Measurements from ENCODE around the gene GALK1. TPM values are rescaled to one million over a fixed set of nuclear protein-coding genes. Genes with fewer than 3 reads are reported as not detected.
"Not testable (repeated sequence)": the region's sequence is repeated elsewhere in the genome, so short reads cannot be mapped to it uniquely, and the experiment has no call there.

The GALK1 gene
- total RNA-seq: 10 to 100 TPM; 33.2 to 33.6 TPM

DNA sequence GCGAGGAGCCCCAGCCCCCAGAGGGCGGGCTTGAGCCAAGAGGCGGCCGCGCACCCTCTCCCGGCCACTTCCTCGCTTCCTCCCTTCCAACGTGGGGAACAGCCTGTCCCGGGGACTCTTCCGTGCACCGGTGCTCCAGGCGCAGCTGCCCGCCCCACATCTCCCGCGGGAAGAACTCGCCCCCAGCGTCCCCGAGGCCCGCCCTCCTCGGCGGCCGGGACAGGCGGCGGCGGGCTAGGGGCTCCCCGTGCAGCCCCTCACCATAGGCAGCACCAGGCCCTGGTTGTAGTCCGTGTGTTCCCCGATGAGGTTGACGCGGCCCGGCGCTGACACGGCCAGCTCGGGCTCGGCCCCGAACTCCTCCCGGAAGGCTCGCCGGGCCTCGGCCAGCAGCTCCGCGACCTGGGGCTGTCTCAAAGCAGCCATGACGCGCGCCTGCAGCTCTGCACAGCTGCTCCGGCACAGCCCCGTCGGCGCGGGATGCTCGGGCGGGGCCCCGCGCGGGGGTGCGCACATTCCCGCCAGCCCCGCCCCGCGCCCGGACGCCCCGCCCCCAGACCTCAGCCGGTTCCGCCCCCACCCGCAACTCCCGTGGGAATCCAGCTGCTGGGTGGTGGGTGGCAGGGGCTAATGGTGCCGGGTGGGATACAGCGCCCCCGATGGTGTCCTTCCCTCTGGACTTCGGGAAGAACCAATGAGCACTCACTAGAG is at the start of gene GALK1:
Gene GALK1 (minus strand): TSS at position 482 of the 711 bp plus-strand sequence. CDS start 56 bp downstream, at position 426.
- Mint-ChIP-seq H3K27ac (peak within 1 kb of the TSS; percentile 78), H3K9me3 (no peaks in the 10 kb centered on the region), H3K4me3 (peak within 1 kb of the TSS; percentile 86), H3K36me3 (peaks cover 2% of the 10 kb centered on the region), H3K27me3 (no peaks in the 10 kb centered on the region), H3K4me1 (peaks cover 5% of the 10 kb centered on the region)
- peak; percentile 81 for DNase-seq

DNA sequence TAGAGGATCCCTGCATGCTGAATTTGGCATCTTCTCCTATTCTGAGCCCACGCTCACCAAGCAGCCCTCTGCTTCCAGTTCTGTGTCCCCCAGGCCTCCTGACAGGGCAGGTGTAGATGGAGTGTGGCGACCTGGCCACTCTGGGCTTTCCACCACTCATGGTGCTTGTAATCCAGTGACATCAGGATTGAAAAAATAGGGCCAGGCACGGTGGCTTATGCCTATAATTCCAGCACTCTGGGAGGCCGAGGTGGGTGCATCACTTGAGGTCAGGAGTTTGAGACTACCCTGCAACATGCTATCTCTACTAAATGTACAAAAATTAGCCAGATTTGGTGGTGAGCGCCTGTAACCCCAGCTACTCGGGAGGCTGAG is 49.0 kb upstream of the GALK1 start:
- Mint-ChIP-seq H3K36me3 (peaks cover 5% of the 10 kb centered on the region), H3K27me3 (no peaks in the 10 kb centered on the region), H3K27ac (no peak overlapping the region), H3K4me1 (no peaks in the 10 kb centered on the region), H3K4me3 (no peak overlapping the region), H3K9me3 (no peaks in the 10 kb centered on the region)
- DNase-seq: no peak

GRCh38 chr17:75813081-75814020 is 48.4 kb upstream of the GALK1 start:
- DNase-seq: no peak
- Mint-ChIP-seq H3K4me1 (peaks cover 5% of the 10 kb centered on the region), H3K27me3 (no peaks in the 10 kb centered on the region), H3K36me3 (peaks cover 5% of the 10 kb centered on the region), H3K27ac (no peak overlapping the region), H3K9me3 (no peaks in the 10 kb centered on the region), H3K4me3 (no peak overlapping the region)

- H3K27me3 Mint-ChIP-seq: no peaks in the 10 kb centered on the region
- no peaks in the 10 kb centered on the region for H3K9me3 Mint-ChIP-seq
- no peak overlapping the region for H3K27ac Mint-ChIP-seq
- no peak overlapping the region for H3K4me3 Mint-ChIP-seq
- peaks cover 5% of the 10 kb centered on the region for H3K4me1 Mint-ChIP-seq
- peaks cover 5% of the 10 kb centered on the region for H3K36me3 Mint-ChIP-seq
- DNase-seq: no peak
Observed at GRCh38 chr17:75812096-75813013, 47.4 kb upstream of the GALK1 start.

DNA sequence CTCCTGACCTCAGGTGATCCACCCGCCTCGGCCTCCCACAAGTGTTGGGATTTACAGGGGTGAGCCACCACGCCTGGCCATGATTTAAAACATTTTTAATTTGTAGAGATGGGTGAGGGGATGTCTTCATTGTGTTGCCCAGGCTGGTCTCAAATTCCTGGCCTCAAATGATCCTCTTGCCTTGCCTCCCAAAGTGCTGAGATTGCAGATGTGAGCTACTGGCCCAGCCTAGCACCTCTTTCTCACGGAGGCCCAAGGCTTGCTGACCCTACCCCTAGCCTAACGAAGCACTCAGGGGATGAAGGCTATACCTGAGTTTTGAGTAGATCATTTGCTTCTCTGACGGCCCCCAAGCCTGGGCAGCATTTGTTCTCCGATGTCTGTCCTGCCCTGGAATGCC is 46.2 kb upstream of the GALK1 start:
- Mint-ChIP-seq H3K9me3 (no peaks in the 10 kb centered on the region), H3K27me3 (no peaks in the 10 kb centered on the region), H3K4me3 (no peak overlapping the region), H3K36me3 (peaks cover 3% of the 10 kb centered on the region), H3K27ac (no peak overlapping the region), H3K4me1 (peaks cover 5% of the 10 kb centered on the region)
- no peak for DNase-seq

- H3K27ac Mint-ChIP-seq, H3K4me1 Mint-ChIP-seq, H3K9me3 Mint-ChIP-seq, DNase-seq, H3K27me3 Mint-ChIP-seq, H3K4me3 Mint-ChIP-seq, H3K36me3 Mint-ChIP-seq: not testable (repeated sequence)
Observed at GRCh38 chr17:75810756-75811155, 45.8 kb upstream of the GALK1 start.

- DNase-seq: no peak
- Mint-ChIP-seq H3K4me1 (peaks cover 5% of the 10 kb centered on the region), H3K4me3 (no peak overlapping the region), H3K9me3 (no peaks in the 10 kb centered on the region), H3K27ac (no peak overlapping the region), H3K27me3 (no peaks in the 10 kb centered on the region), H3K36me3 (peaks cover 3% of the 10 kb centered on the region)
Observed at GRCh38 chr17:75810216-75810615, 45.2 kb upstream of the GALK1 start.

DNA sequence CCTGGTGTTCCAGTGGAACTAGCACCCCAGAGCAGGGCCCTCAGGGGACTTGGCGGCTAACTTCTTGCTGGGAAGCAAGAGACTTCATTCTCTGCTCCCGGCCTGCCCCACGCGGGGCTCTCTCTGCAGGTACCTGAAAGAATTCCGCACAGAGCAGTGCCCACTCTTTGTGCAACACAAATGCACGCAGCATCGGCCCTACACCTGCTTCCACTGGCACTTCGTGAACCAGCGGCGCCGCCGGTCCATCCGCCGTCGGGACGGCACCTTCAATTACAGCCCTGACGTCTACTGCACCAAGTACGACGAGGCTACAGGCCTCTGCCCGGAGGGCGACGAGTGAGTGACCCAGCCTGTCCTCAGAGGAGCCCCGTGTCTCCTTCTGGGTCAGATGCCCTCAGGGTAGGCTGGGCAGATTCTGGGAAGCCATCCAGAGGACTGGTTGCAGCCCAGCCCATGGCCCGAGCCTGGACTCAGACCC is 44.7 kb upstream of the GALK1 start:
- Mint-ChIP-seq H3K27me3 (no peaks in the 10 kb centered on the region), H3K27ac (no peak overlapping the region), H3K4me3 (no peak overlapping the region), H3K9me3 (no peaks in the 10 kb centered on the region), H3K36me3 (peaks cover 3% of the 10 kb centered on the region), H3K4me1 (peaks cover 5% of the 10 kb centered on the region)
- DNase-seq: no peak

DNA sequence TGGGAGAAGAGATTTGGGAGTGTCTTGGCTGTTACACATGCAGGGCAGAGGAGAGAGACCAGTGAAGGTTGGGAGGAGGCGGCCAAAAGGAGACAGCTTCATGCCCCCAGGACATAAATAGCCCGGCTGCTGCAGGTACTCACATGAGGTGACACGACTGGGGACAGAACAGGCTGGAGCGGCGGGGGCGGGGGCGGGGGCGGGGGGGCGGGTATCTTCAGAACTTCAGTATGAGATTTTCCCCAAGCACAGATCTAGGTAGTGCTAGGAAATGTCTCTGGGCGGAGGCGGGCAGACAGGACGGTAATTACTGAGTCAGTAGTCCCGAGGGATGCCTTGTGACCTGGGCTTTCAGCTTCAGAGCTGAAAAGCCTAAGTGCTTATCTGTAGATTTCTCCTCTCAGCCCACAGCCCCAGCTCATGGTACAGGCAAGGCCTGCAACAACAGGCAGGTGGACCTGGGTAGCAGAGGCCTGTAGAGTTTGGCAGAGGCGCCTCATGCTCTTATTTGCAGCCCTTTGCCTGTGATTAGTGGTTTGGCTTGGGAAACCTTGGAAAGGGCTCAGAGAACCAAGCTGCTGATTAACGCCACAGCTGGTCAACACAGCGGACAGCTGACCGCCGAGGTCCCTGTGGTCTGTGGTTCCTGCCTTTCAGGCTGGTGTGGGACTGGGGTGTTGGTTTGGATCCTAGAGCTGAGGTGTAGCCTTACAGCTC is 44.1 kb upstream of the GALK1 start:
- no peak overlapping the region for H3K27ac Mint-ChIP-seq
- H3K36me3 Mint-ChIP-seq: peaks cover 3% of the 10 kb centered on the region
- peaks cover 6% of the 10 kb centered on the region for H3K4me1 Mint-ChIP-seq
- H3K9me3 Mint-ChIP-seq: no peaks in the 10 kb centered on the region
- H3K4me3 Mint-ChIP-seq: no peak overlapping the region
- DNase-seq: no peak
- H3K27me3 Mint-ChIP-seq: no peaks in the 10 kb centered on the region

DNA sequence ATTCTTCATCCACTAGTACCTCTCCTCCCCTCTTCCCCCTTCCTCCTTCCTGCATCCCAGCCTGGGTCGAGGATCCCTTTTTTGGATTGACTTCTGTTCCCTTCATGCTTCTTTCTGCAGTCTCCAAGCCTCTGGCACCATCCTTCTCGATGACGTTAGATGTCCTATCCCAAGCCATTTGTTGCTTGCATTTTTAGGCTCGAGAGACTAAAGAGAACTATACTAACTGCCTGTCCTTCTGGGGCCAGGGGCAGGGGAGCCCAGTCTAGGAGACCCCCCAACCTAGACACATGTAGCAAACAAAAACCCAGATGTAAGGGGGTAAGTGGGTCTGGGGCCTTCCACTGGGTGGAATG is 43.5 kb upstream of the GALK1 start:
- H3K27ac Mint-ChIP-seq: no peak overlapping the region
- peaks cover 3% of the 10 kb centered on the region for H3K36me3 Mint-ChIP-seq
- peaks cover 10% of the 10 kb centered on the region for H3K4me1 Mint-ChIP-seq
- H3K27me3 Mint-ChIP-seq: no peaks in the 10 kb centered on the region
- no peak overlapping the region for H3K4me3 Mint-ChIP-seq
- DNase-seq: no peak
- no peaks in the 10 kb centered on the region for H3K9me3 Mint-ChIP-seq

DNA sequence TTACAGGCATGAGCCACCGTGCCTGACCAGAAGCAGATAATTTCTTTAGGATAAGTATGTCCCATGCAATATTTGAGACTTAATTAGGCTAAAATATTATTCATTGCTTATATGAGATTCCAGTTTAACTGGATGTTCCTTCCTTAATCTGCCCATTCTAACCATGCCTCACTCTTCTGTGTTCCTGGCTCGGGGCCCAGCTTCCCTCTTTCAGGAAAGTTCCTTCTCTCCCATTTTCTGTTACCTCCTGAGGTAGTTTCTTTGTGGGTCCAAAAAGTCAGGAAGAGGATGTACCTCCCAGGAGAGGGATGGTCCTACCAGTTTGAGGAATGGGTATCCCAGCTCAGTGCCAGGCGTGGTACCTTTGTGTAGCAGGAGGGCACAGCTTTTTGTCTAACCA is 42.9 kb upstream of the GALK1 start:
- peaks cover 3% of the 10 kb centered on the region for H3K36me3 Mint-ChIP-seq
- H3K4me1 Mint-ChIP-seq: peaks cover 13% of the 10 kb centered on the region

GRCh38 chr17:75806822-75807500 is 42.0 kb upstream of the GALK1 start:
- H3K9me3 Mint-ChIP-seq: no peaks in the 10 kb centered on the region

More for the DNA sequence above, 42.9 kb upstream of the GALK1 start:
- Mint-ChIP-seq H3K9me3 (no peaks in the 10 kb centered on the region), H3K27me3 (no peaks in the 10 kb centered on the region), H3K4me3 (no peak overlapping the region), H3K27ac (no peak overlapping the region)
- no peak for DNase-seq

GRCh38 chr17:75803883-75804282 is 38.9 kb upstream of the GALK1 start:
- H3K27ac Mint-ChIP-seq: no peak overlapping the region
- H3K4me3 Mint-ChIP-seq: no peak overlapping the region
- no peaks in the 10 kb centered on the region for H3K27me3 Mint-ChIP-seq
- peaks cover 13% of the 10 kb centered on the region for H3K4me1 Mint-ChIP-seq
- H3K9me3 Mint-ChIP-seq: no peaks in the 10 kb centered on the region
- no peak for DNase-seq
- H3K36me3 Mint-ChIP-seq: peaks cover 2% of the 10 kb centered on the region

More at GRCh38 chr17:75806822-75807500, 42.0 kb upstream of the GALK1 start:
- H3K4me3 Mint-ChIP-seq: no peak overlapping the region
- H3K27me3 Mint-ChIP-seq: no peaks in the 10 kb centered on the region
- H3K36me3 Mint-ChIP-seq: no peaks in the 10 kb centered on the region
- peaks cover 13% of the 10 kb centered on the region for H3K4me1 Mint-ChIP-seq
- H3K27ac Mint-ChIP-seq: no peak overlapping the region
- no peak for DNase-seq

- H3K4me3 Mint-ChIP-seq: no peak overlapping the region
- no peak overlapping the region for H3K27ac Mint-ChIP-seq
- no peaks in the 10 kb centered on the region for H3K9me3 Mint-ChIP-seq
- H3K27me3 Mint-ChIP-seq: no peaks in the 10 kb centered on the region
- H3K36me3 Mint-ChIP-seq: peaks cover 2% of the 10 kb centered on the region
- H3K4me1 Mint-ChIP-seq: peaks cover 9% of the 10 kb centered on the region
- DNase-seq: no peak
Observed at GRCh38 chr17:75799402-75799801, 34.4 kb upstream of the GALK1 start.
